K562 (cell line): ENCODE data around the gene LRP10. TPM values are rescaled to one million over a fixed set of nuclear protein-coding genes. Genes with fewer than 3 reads are reported as not detected.

ENCODE experiments used
- CEBPG ChIP-seq, 3 experiments: fragments of 200-800 bp in 1 of 3; sonication (Bioruptor generic) in 1 of 3; sonication (generic) in 1 of 3; formaldehyde crosslinking in 1 of 3; IDR thresholded peaks in 2 of 3; conservative IDR thresholded peaks in 1 of 3; 2 replicates each; pipeline versions ENCODE4 v1.6.1 to v1.8.0; 2016 to 2022; ENCODE audit warnings: missing compliant biosample characterization in 2 of 3, missing genetic modification characterization in 2 of 3, mild to moderate bottlenecking in 1 of 3, missing genetic modification reagents in 1 of 3
- NRF1 ChIP-seq, 2 experiments: fragments of 450-650 bp; IDR thresholded peaks in 1 of 2; conservative IDR thresholded peaks in 1 of 2; 2 replicates each; pipeline ENCODE4 v1.6.1; 2014; ENCODE audit warnings: mild to moderate bottlenecking in 2 of 2
- RCOR1 ChIP-seq, 2 experiments: IDR thresholded peaks; 2 replicates each; pipeline ENCODE4 v1.6.1; 2012; ENCODE audit warnings: low read depth in 2 of 2, low read length in 2 of 2, borderline replicate concordance in 1 of 2, improper control_type of control experiment in 1 of 2
- SPI1 ChIP-seq: IDR thresholded peaks from 2 replicates; pipeline ENCODE4 v1.6.1; 2011; ENCODE audit warnings: low read depth, low read length, control low read depth, borderline replicate concordance
- ZNF316 ChIP-seq: fragments of 450-650 bp; IDR thresholded peaks from 2 replicates; pipeline ENCODE4 v1.6.1; 2016
- polyA plus RNA-seq, 8 experiments: library from polyadenylated mRNA; depleted of rRNA in 4 of 8; stranded (reverse) in 5 of 8; unstranded in 3 of 8; fragments of >200 nt; fragmentation: Nextera tagmentation in 2 of 8; fragmentation: Illumina TruSeq in 1 of 8; extraction: Ambion mirVana in 2 of 8; extraction: Trizol in 1 of 8; gene quantifications; 2 replicates each; pipeline versions ENCODE4 v1.2.1 to v1.2.3, GENCODE V29; 2011 to 2014; ENCODE audit warnings: inconsistent platforms in 1 of 8, missing spikeins in 1 of 8
- total RNA-seq, 7 experiments: library from RNA; depleted of rRNA in 6 of 7; stranded (reverse); fragments of >200 nt in 6 of 7; fragmentation: Illumina TruSeq in 2 of 7; extraction: Trizol in 2 of 7; gene quantifications; 2 replicates each; pipeline versions ENCODE4 v1.2.1 to v1.2.3, GENCODE V29; 2011 to 2021; ENCODE audit warnings: low replicate concordance in 1 of 7
- TF ChIP-seq, protein P1 (sequence below), 2 experiments: fragments of 450-650 bp; formaldehyde crosslinking in 1 of 2; IDR thresholded peaks; 2 replicates each; pipeline versions ENCODE4 v1.4.0 to v1.6.1; 2014 to 2020; ENCODE audit warnings: mild to moderate bottlenecking in 2 of 2, borderline replicate concordance in 1 of 2, low read depth in 1 of 2

Gene LRP10
- total and polyA plus RNA-seq, 9 of the 15 experiments (the other 6 are each of a cell fraction or from before 2014, with no cell fraction given), result 1.3 to 45.5 (median 10.9) TPM

DNA sequence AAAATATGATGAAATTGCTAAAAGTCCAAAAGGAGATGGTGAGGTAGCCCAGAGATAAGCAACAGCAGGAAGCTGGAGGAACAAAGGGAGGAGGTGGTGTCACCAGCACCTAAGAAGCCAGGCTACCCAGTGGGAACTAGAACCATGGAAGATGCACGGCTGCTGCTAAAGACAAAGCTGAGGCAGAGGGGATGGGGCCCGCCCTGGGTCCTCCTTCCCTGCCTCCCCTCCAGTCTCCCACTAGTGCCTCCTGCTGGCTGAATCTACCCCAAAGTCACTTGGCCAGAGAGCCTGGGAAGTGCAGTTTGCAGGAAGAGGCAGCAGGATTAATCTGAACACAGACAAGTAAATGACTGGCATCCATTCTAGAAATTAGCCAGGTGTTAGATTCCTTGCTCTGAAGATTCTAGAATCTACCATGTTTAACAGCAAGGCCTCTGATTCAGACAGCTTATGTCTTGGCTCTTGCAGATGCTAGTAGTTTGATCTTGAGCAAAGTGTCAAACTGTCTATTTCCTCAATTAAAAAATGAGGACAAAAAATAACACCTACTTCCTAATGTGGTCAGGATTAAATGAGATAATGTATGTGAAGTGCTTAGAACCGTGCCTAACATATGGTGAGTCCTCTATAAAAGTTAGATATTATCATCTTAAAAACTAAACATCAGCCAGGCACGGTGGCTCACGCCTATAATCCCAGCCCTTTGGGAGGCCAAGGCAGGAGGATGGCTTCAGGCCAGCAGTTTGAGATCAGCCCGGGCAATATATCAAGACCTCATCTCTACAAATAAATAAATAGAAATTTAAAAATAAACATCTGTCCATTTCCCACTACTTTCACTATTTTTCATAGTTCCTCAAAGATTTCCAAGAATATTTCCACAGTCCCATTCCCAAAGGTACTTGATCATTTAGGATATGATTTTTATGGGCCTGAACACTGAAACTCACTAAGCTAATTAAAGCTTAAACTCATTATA, 5.8 kb upstream of the LRP10 start (continued):
- TF ChIP-seq NRF1 (conservative IDR thresholded peaks at IDR 0.05 in 1 of 2, IDR thresholded peaks at IDR 0.05 in 1 of 2), result 0 out of 4 replicates have a peak, but pooled peaks of 1 of the 2 experiments have one; percentile 7
- TF ChIP-seq ZNF316, result peak; percentile 44; the same call in 1 of the 2 replicates
- TF ChIP-seq SPI1, result 0 out of 2 replicates have a peak, but pooled peaks have one; percentile 12
- TF ChIP-seq CEBPG (CRISPR knock-in tag; IDR thresholded peaks at IDR 0.05), result no peak
- peak in 1 of 2 experiments; percentile 29; a peak in 1 of 4 replicates for TF ChIP-seq CEBPG (tag; conservative IDR thresholded peaks at IDR 0.05 in 1 of 2, IDR thresholded peaks at IDR 0.05 in 1 of 2)
- peak in 1 of 2 experiments; percentile 47; a peak in 1 of 4 replicates for TF ChIP-seq RCOR1 (IDR thresholded peaks at IDR 0.05; ENCODE audit: borderline replicate concordance in 1 of 2, low read depth in 2 of 2, low read length in 2 of 2)
- TF ChIP-seq, protein P1, sequence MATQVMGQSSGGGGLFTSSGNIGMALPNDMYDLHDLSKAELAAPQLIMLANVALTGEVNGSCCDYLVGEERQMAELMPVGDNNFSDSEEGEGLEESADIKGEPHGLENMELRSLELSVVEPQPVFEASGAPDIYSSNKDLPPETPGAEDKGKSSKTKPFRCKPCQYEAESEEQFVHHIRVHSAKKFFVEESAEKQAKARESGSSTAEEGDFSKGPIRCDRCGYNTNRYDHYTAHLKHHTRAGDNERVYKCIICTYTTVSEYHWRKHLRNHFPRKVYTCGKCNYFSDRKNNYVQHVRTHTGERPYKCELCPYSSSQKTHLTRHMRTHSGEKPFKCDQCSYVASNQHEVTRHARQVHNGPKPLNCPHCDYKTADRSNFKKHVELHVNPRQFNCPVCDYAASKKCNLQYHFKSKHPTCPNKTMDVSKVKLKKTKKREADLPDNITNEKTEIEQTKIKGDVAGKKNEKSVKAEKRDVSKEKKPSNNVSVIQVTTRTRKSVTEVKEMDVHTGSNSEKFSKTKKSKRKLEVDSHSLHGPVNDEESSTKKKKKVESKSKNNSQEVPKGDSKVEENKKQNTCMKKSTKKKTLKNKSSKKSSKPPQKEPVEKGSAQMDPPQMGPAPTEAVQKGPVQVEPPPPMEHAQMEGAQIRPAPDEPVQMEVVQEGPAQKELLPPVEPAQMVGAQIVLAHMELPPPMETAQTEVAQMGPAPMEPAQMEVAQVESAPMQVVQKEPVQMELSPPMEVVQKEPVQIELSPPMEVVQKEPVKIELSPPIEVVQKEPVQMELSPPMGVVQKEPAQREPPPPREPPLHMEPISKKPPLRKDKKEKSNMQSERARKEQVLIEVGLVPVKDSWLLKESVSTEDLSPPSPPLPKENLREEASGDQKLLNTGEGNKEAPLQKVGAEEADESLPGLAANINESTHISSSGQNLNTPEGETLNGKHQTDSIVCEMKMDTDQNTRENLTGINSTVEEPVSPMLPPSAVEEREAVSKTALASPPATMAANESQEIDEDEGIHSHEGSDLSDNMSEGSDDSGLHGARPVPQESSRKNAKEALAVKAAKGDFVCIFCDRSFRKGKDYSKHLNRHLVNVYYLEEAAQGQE (IDR thresholded peaks at IDR 0.05; ENCODE audit: borderline replicate concordance), result 0 out of 2 replicates have a peak, but pooled peaks have one; percentile 8
- TF ChIP-seq, protein P1 (CRISPR knock-in tag; IDR thresholded peaks at IDR 0.05; ENCODE audit: low read depth), result no peak
